ENCODE data around the gene KRT76.
"Not testable (repeated sequence)": the region's sequence is repeated elsewhere in the genome, so short reads cannot be mapped to it uniquely, and the experiment has no call there.

Gene KRT76

GRCh38 chr12:52766351-52767019 lies 10.7 kb downstream of the KRT76 start:
- ChIA-PET POLR2A (no interaction called here), CTCF (no interaction called here)
- no peak for DNase-seq (ENCODE audit: low read depth, low spot score)
- no peak for TF ChIP-seq CTCF (IDR thresholded peaks at IDR 0.05; ENCODE audit: insufficient read depth, low read length, missing control alignments)
- H3K4me3 ChIP-seq (ENCODE audit: low read depth, low read length), result no peak overlapping the region

- ChIA-PET POLR2A (no interaction called here), CTCF (no interaction called here)
- DNase-seq (ENCODE audit: low read depth, low spot score), result no peak
- no peak for TF ChIP-seq CTCF (IDR thresholded peaks at IDR 0.05; ENCODE audit: insufficient read depth, low read length, missing control alignments)
- no peak overlapping the region for H3K4me3 ChIP-seq (ENCODE audit: low read depth, low read length)
Observed at GRCh38 chr12:52765702-52766101, 11.4 kb downstream of the KRT76 start.

GRCh38 chr12:52763991-52764390 lies 13.2 kb downstream of the KRT76 start:
- POLR2A ChIA-PET, result no interaction called here

GRCh38 chr12:52763036-52763659 lies 14.0 kb downstream of the KRT76 start:
- no peak overlapping the region for H3K4me3 ChIP-seq (ENCODE audit: low read depth, low read length)
- CTCF ChIA-PET, result no interaction called here
- DNase-seq (ENCODE audit: low read depth, low spot score), result no peak
- POLR2A ChIA-PET, result no interaction called here
- TF ChIP-seq CTCF (IDR thresholded peaks at IDR 0.05; ENCODE audit: insufficient read depth, low read length, missing control alignments), result no peak

More at GRCh38 chr12:52763991-52764390, 13.2 kb downstream of the KRT76 start:
- DNase-seq (ENCODE audit: low read depth, low spot score), result no peak
- H3K4me3 ChIP-seq (ENCODE audit: low read depth, low read length), result no peak overlapping the region
- no peak for TF ChIP-seq CTCF (IDR thresholded peaks at IDR 0.05; ENCODE audit: insufficient read depth, low read length, missing control alignments)
- CTCF ChIA-PET, result no interaction called here

- DNase-seq (ENCODE audit: low read depth, low spot score), result no peak
- POLR2A ChIA-PET, result no interaction called here
Observed at GRCh38 chr12:52761802-52762201, 15.3 kb downstream of the KRT76 start.

GRCh38 chr12:52761218-52761617 lies 15.9 kb downstream of the KRT76 start:
- CTCF ChIA-PET; DNase-seq (ENCODE audit: low read depth, low spot score); POLR2A ChIA-PET; H3K4me3 ChIP-seq (ENCODE audit: low read depth, low read length): not testable (repeated sequence)

More at GRCh38 chr12:52761802-52762201, 15.3 kb downstream of the KRT76 start:
- H3K4me3 ChIP-seq (ENCODE audit: low read depth, low read length), result no peak overlapping the region
- CTCF ChIA-PET, result no interaction called here
- no peak for TF ChIP-seq CTCF (IDR thresholded peaks at IDR 0.05; ENCODE audit: insufficient read depth, low read length, missing control alignments)

- H3K4me3 ChIP-seq (ENCODE audit: low read depth, low read length), result no peak overlapping the region
- CTCF ChIA-PET, result no interaction called here
- TF ChIP-seq CTCF (IDR thresholded peaks at IDR 0.05; ENCODE audit: insufficient read depth, low read length, missing control alignments), result no peak
- DNase-seq (ENCODE audit: low read depth, low spot score), result no peak
- POLR2A ChIA-PET, result no interaction called here
Observed at GRCh38 chr12:52760623-52761022, 16.5 kb downstream of the KRT76 start.
